CD8-positive, alpha-beta memory T cell (primary cell): ENCODE data around the gene PLAC9. TPM values are rescaled to one million over a fixed set of nuclear protein-coding genes. Genes with fewer than 3 reads are reported as not detected.
"Not testable (repeated sequence)": the region's sequence is repeated elsewhere in the genome, so short reads cannot be mapped to it uniquely, and the experiment has no call there.

ENCODE experiments used
- CTCF ChIA-PET: fragments of 350-600 bp; sonication (Branson Sonifier 250); formaldehyde crosslinking; loops from one replicate; lab custom pipeline; 2021; ENCODE audit warnings: antibody characterized with exemption; lab: Charles Lee
- POLR2A ChIA-PET: fragments of 350-600 bp; sonication (Branson Sonifier 250); formaldehyde crosslinking; loops from one replicate; lab custom pipeline; 2021; ENCODE audit warnings: antibody characterized with exemption; lab: Charles Lee
- DNase-seq, 5 donors: peaks; one replicate each; pipeline versions ENCODE4 v3.0.0 to v3.0.0-alpha.2; 2020 to 2022; ENCODE audit warnings: mixed read lengths in 1 of 5
- H3K27ac ChIP-seq: one replicate; pipeline ENCODE4 v1.7.0; 2013; ENCODE audit warnings: low read depth, mild to moderate bottlenecking, low read length, moderate library complexity
- H3K27me3 ChIP-seq: 2 replicates; pipeline ENCODE4 v1.7.0; 2013; ENCODE audit warnings: low read length, mild to moderate bottlenecking; ENCODE audit not compliant: insufficient read depth, poor library complexity, severe bottlenecking
- H3K36me3 ChIP-seq: 2 replicates; pipeline ENCODE4 v1.7.0; 2013; ENCODE audit warnings: mild to moderate bottlenecking, low read length, moderate library complexity; ENCODE audit not compliant: insufficient read depth
- H3K4me1 ChIP-seq: 2 replicates; pipeline ENCODE4 v1.7.0; 2013; ENCODE audit warnings: mild to moderate bottlenecking, low read length, moderate library complexity; ENCODE audit not compliant: insufficient read depth
- H3K4me3 ChIP-seq: 2 replicates; pipeline ENCODE4 v1.7.0; 2013; ENCODE audit warnings: mild to moderate bottlenecking, low read length
- H3K9me3 ChIP-seq: 2 replicates; pipeline ENCODE4 v1.7.0; 2013; ENCODE audit warnings: mild to moderate bottlenecking, low read length
- H3K27ac Mint-ChIP-seq, 8 donors: one replicate each; pipeline ENCODE4 v1.8.0; 2020 to 2021; ENCODE audit warnings: mixed read lengths in 8 of 8, mild to moderate bottlenecking in 6 of 8, inconsistent platforms in 3 of 8, moderate library complexity in 3 of 8
- H3K27me3 Mint-ChIP-seq, 2 donors: one replicate each; pipeline ENCODE4 v1.8.0; 2020 to 2021; ENCODE audit warnings: mixed read lengths in 2 of 2, mild to moderate bottlenecking in 1 of 2, moderate library complexity in 1 of 2
- H3K36me3 Mint-ChIP-seq, 3 donors: one replicate each; pipeline ENCODE4 v1.8.0; 2020 to 2021; ENCODE audit warnings: mixed read lengths in 3 of 3, inconsistent platforms in 1 of 3, mild to moderate bottlenecking in 1 of 3
- H3K4me1 Mint-ChIP-seq, 3 donors: one replicate each; pipeline ENCODE4 v1.8.0; 2020 to 2021; ENCODE audit warnings: mixed read lengths in 3 of 3, inconsistent platforms in 1 of 3, mild to moderate bottlenecking in 1 of 3
- H3K4me3 Mint-ChIP-seq, 7 donors: one replicate each; pipeline ENCODE4 v1.8.0; 2020 to 2021; ENCODE audit warnings: mixed read lengths in 7 of 7, mild to moderate bottlenecking in 6 of 7, moderate library complexity in 4 of 7, inconsistent platforms in 2 of 7
- H3K9me3 Mint-ChIP-seq, 5 donors: one replicate each; pipeline ENCODE4 v1.8.0; 2020 to 2022; ENCODE audit warnings: mixed read lengths in 5 of 5, mild to moderate bottlenecking in 3 of 5, moderate library complexity in 2 of 5, inconsistent platforms in 1 of 5
- polyA plus RNA-seq: library from polyadenylated mRNA; unstranded; fragments of 300-500 nt; fragmentation: Illumina TruSeq; gene quantifications from one replicate; pipeline ENCODE4 v1.2.3, GENCODE V29; 2021
- total RNA-seq, 2 experiments: library from RNA; stranded (reverse); gene quantifications; one replicate each; pipeline ENCODE4 v1.2.3, GENCODE V29; 2021

Gene PLAC9
- total RNA-seq (not detected), polyA plus RNA-seq (not detected)

- peaks cover 35 to 39% of the 10 kb centered on the region in 2 donors for H3K27me3 Mint-ChIP-seq
- no peaks in the 10 kb centered on the region for H3K9me3 ChIP-seq
- DNase-seq = no peak
- no peak within 1 kb of the TSS for H3K27ac ChIP-seq
- no peak within 1 kb of the TSS for H3K4me3 ChIP-seq
- H3K4me1 ChIP-seq = no peaks in the 10 kb centered on the region
- no peaks in the 10 kb centered on the region for H3K9me3 Mint-ChIP-seq
- no peaks in the 10 kb centered on the region for H3K36me3 Mint-ChIP-seq
- H3K36me3 ChIP-seq = no peaks in the 10 kb centered on the region
- POLR2A ChIA-PET = no interaction called here
- H3K4me1 Mint-ChIP-seq = peaks cover 0 to 5% (median 0%) of the 10 kb centered on the region in 3 donors
- peak within 1 kb of the TSS in 1 of 7 donors; percentile 78 for H3K4me3 Mint-ChIP-seq
- CTCF ChIA-PET = interaction anchor here (1.4 to 2.6 kb wide), 2 partner anchors 11 to 12 kb away, joined by 4 to 9 read pairs; no protein-coding TSS in a partner anchor
- H3K27me3 ChIP-seq = peaks cover 23% of the 10 kb centered on the region
- no peak within 1 kb of the TSS for H3K27ac Mint-ChIP-seq
These were observed at the start of gene PLAC9 for GRCh38 chr10:80132299-80133139. Gene PLAC9 (plus strand): TSS chr10:80132730. CDS start chr10:80132763, 33 bp downstream.

GRCh38 chr10:80090121-80090520 is 42.4 kb upstream of the PLAC9 start:
- no peaks in the 10 kb centered on the region for H3K27me3 Mint-ChIP-seq
- Histone ChIP-seq H3K27me3 (no peaks in the 10 kb centered on the region), H3K27ac (no peak overlapping the region), H3K9me3 (no peaks in the 10 kb centered on the region), H3K36me3 (no peaks in the 10 kb centered on the region), H3K4me1 (no peaks in the 10 kb centered on the region), H3K4me3 (no peak overlapping the region)
- ChIA-PET CTCF (interaction anchor here (1.1 kb wide), 1 partner anchor 12 kb away, joined by 3 read pairs; no protein-coding TSS in a partner anchor), POLR2A (no interaction called here)
- DNase-seq = no peak
- peaks cover 3 to 39% (median 14%) of the 10 kb centered on the region in 3 donors for H3K36me3 Mint-ChIP-seq
- H3K9me3 Mint-ChIP-seq = no peaks in the 10 kb centered on the region
- H3K4me1 Mint-ChIP-seq = no peaks in the 10 kb centered on the region
- H3K4me3 Mint-ChIP-seq = no peak overlapping the region
- H3K27ac Mint-ChIP-seq = no peak overlapping the region

GRCh38 chr10:80094231-80094630 is 38.3 kb upstream of the PLAC9 start:
- Histone ChIP-seq H3K9me3 (no peaks in the 10 kb centered on the region), H3K4me1 (no peaks in the 10 kb centered on the region), H3K27me3 (no peaks in the 10 kb centered on the region), H3K36me3 (no peaks in the 10 kb centered on the region), H3K27ac (no peak overlapping the region), H3K4me3 (no peak overlapping the region)
- DNase-seq = no peak
- CTCF ChIA-PET = no interaction called here
- no peak overlapping the region for H3K4me3 Mint-ChIP-seq
- POLR2A ChIA-PET = no interaction called here
- H3K27me3 Mint-ChIP-seq = peaks cover 4 to 10% of the 10 kb centered on the region in 2 donors
- peak overlapping the region in 1 of 8 donors; percentile 13 for H3K27ac Mint-ChIP-seq
- H3K9me3 Mint-ChIP-seq = peaks cover 0 to 2% (median 0%) of the 10 kb centered on the region in 5 donors
- H3K36me3 Mint-ChIP-seq = peaks cover 7 to 20% (median 10%) of the 10 kb centered on the region in 3 donors
- no peaks in the 10 kb centered on the region for H3K4me1 Mint-ChIP-seq

GRCh38 chr10:80098272-80098671 is 34.3 kb upstream of the PLAC9 start:
- H3K9me3 ChIP-seq, CTCF ChIA-PET, H3K9me3 Mint-ChIP-seq, H3K27ac ChIP-seq, H3K4me3 Mint-ChIP-seq, POLR2A ChIA-PET, H3K36me3 ChIP-seq, H3K4me1 Mint-ChIP-seq, H3K4me1 ChIP-seq, H3K27ac Mint-ChIP-seq, H3K4me3 ChIP-seq, H3K27me3 ChIP-seq, DNase-seq, H3K36me3 Mint-ChIP-seq: not testable (repeated sequence)
- peaks cover 5 to 10% of the 10 kb centered on the region in 2 donors for H3K27me3 Mint-ChIP-seq

GRCh38 chr10:80099295-80099694 is 33.2 kb upstream of the PLAC9 start:
- CTCF ChIA-PET, H3K4me1 ChIP-seq, H3K36me3 Mint-ChIP-seq, POLR2A ChIA-PET, DNase-seq, H3K27ac Mint-ChIP-seq, H3K9me3 Mint-ChIP-seq, H3K4me3 Mint-ChIP-seq, H3K36me3 ChIP-seq, H3K9me3 ChIP-seq, H3K27me3 ChIP-seq, H3K27ac ChIP-seq, H3K4me3 ChIP-seq: not testable (repeated sequence)
- peaks cover 5 to 10% of the 10 kb centered on the region in 2 donors for H3K27me3 Mint-ChIP-seq
- H3K4me1 Mint-ChIP-seq = peaks cover 0 to 14% (median 11%) of the 10 kb centered on the region in 3 donors

- Histone ChIP-seq H3K27me3 (no peaks in the 10 kb centered on the region), H3K4me3 (no peak overlapping the region), H3K27ac (no peak overlapping the region), H3K36me3 (no peaks in the 10 kb centered on the region), H3K9me3 (no peaks in the 10 kb centered on the region), H3K4me1 (no peaks in the 10 kb centered on the region)
- Mint-ChIP-seq H3K27me3 (peaks cover 5 to 10% of the 10 kb centered on the region in 2 donors), H3K27ac (no peak overlapping the region), H3K36me3 (peaks cover 0 to 10% (median 0%) of the 10 kb centered on the region in 3 donors), H3K9me3 (peaks cover 0 to 2% (median 0%) of the 10 kb centered on the region in 5 donors), H3K4me1 (peaks cover 1 to 20% (median 19%) of the 10 kb centered on the region in 3 donors), H3K4me3 (no peak overlapping the region)
- ChIA-PET POLR2A (no interaction called here), CTCF (no interaction called here)
- DNase-seq = no peak
These were observed 32.4 kb upstream of the PLAC9 start for GRCh38 chr10:80100116-80100515.

GRCh38 chr10:80100861-80101695 is 31.5 kb upstream of the PLAC9 start:
- Mint-ChIP-seq H3K36me3 (peaks cover 0 to 9% (median 0%) of the 10 kb centered on the region in 3 donors), H3K27ac (peak overlapping the region in 1 of 8 donors; percentile 47), H3K4me3 (no peak overlapping the region), H3K27me3 (peaks cover 5 to 10% of the 10 kb centered on the region in 2 donors), H3K4me1 (peaks cover 3 to 24% (median 22%) of the 10 kb centered on the region in 3 donors), H3K9me3 (peaks cover 0 to 2% (median 0%) of the 10 kb centered on the region in 5 donors)
- H3K4me3 ChIP-seq = no peak overlapping the region
- ChIA-PET CTCF (no interaction called here), POLR2A (no interaction called here)
- H3K4me1 ChIP-seq = no peaks in the 10 kb centered on the region
- no peak overlapping the region for H3K27ac ChIP-seq
- DNase-seq = no peak
- no peaks in the 10 kb centered on the region for H3K9me3 ChIP-seq
- no peaks in the 10 kb centered on the region for H3K36me3 ChIP-seq
- no peaks in the 10 kb centered on the region for H3K27me3 ChIP-seq
